Measurements from ENCODE around the gene OXER1.

DNA sequence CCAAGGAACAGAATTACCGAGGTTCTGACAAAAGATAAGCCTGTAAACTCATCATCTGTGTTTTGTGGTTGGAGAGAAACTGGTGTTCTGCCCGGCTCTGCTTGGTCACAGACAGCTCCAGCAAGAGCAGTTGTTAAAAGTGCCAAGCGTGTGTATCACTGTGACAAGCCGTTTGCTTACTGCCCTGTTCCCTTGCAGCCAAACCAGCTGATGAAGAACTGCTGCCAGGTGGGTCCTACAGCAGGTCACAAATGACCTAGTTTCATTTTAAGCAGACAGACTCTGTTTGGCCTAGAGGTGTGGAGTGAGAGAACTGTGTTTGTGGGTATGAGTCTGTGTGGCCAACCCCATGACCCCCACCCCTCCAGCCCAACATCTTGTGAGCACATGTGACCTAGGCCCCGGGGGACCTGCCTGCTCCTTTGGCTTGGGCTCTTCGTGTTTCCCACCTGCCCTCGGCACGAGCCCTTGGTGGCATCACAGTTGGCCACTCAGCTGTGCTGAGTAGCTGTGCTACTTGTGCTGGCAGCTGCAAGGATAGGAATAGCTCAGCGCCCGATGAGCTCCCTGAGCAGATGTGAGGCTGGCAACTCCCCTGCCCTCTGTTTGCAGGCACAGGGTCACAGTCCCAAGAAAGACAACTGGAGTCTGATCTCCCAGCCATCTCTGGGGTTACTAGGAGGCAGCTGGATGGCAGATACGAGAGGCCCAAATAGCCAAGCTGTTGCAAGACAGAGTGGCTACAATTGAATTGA lies 9.7 kb downstream of the OXER1 start:
- TF ChIP-seq, protein P1, sequence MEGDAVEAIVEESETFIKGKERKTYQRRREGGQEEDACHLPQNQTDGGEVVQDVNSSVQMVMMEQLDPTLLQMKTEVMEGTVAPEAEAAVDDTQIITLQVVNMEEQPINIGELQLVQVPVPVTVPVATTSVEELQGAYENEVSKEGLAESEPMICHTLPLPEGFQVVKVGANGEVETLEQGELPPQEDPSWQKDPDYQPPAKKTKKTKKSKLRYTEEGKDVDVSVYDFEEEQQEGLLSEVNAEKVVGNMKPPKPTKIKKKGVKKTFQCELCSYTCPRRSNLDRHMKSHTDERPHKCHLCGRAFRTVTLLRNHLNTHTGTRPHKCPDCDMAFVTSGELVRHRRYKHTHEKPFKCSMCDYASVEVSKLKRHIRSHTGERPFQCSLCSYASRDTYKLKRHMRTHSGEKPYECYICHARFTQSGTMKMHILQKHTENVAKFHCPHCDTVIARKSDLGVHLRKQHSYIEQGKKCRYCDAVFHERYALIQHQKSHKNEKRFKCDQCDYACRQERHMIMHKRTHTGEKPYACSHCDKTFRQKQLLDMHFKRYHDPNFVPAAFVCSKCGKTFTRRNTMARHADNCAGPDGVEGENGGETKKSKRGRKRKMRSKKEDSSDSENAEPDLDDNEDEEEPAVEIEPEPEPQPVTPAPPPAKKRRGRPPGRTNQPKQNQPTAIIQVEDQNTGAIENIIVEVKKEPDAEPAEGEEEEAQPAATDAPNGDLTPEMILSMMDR (IDR thresholded peaks at IDR 0.05), result no peak
- TF ChIP-seq ZFX (IDR thresholded peaks at IDR 0.05; ENCODE audit: borderline replicate concordance), result no peak

Measured in 22Rv1 (cell line).